ENCODE results near the gene SSH2. TPM values are rescaled to one million over a fixed set of nuclear protein-coding genes. Genes with fewer than 3 reads are reported as not detected.
A peak's percentile ranks its signal among the peaks of the same experiment; 100 is the strongest.

SSH2 gene
- polyA plus RNA-seq, 1 experiment = 24.1 TPM

GRCh38 chr17:29613352-29613837 is 316.6 kb downstream of the SSH2 start:
- POLR2A ChIA-PET = interaction anchor here (0.6 kb wide), 2 partner anchors 31 to 32 kb away, joined by 3 to 4 read pairs; no protein-coding TSS in a partner anchor
- peaks cover 9% of the 10 kb centered on the region; the same call in 1 of the 2 replicates for H3K9me3 ChIP-seq (ENCODE audit: control insufficient read depth, insufficient read depth, low read length)
- no peak overlapping the region; the same call in 1 of the 2 replicates for H3K4me3 ChIP-seq (ENCODE audit: low read depth, low read length)
- H3K27me3 ChIP-seq (ENCODE audit: control insufficient read depth, insufficient read depth, low read length) = no peaks in the 10 kb centered on the region
- CTCF ChIA-PET = interaction anchor here (0.6 to 1.6 kb wide), 9 partner anchors 9 to 166 kb away, joined by 3 to 7 read pairs (median 4); no protein-coding TSS in a partner anchor
- no peak for DNase-seq (ENCODE audit: low read depth, low spot score)
- peak; percentile 58 for TF ChIP-seq CTCF (IDR thresholded peaks at IDR 0.05; ENCODE audit: low read depth, low read length)
- no peak overlapping the region for H3K27ac ChIP-seq (ENCODE audit: low read depth, low read length)

- H3K27me3 ChIP-seq (ENCODE audit: control insufficient read depth, insufficient read depth, low read length) = no peaks in the 10 kb centered on the region
- no peak for DNase-seq (ENCODE audit: low read depth, low spot score)
- CTCF ChIA-PET = interaction anchor here (0.7 to 1.6 kb wide), 5 partner anchors 12 to 167 kb away, joined by 3 to 7 read pairs (median 4); no protein-coding TSS in a partner anchor
- H3K4me3 ChIP-seq (ENCODE audit: low read depth, low read length) = no peak overlapping the region
- POLR2A ChIA-PET = interaction anchor here (0.6 kb wide), 1 partner anchor 33 kb away, joined by 3 read pairs; no protein-coding TSS in a partner anchor
- H3K9me3 ChIP-seq (ENCODE audit: control insufficient read depth, insufficient read depth, low read length) = peaks cover 9% of the 10 kb centered on the region; the same call in 1 of the 2 replicates
- TF ChIP-seq CTCF (IDR thresholded peaks at IDR 0.05; ENCODE audit: low read depth, low read length) = no peak
- H3K27ac ChIP-seq (ENCODE audit: low read depth, low read length) = no peak overlapping the region
Observed at GRCh38 chr17:29612404-29613280, 317.4 kb downstream of the SSH2 start.

- ChIA-PET CTCF (no interaction called here), POLR2A (no interaction called here)
- Histone ChIP-seq H3K4me3 (ENCODE audit: low read depth, low read length) (no peak overlapping the region), H3K27me3 (ENCODE audit: control insufficient read depth, insufficient read depth, low read length) (no peaks in the 10 kb centered on the region), H3K27ac (ENCODE audit: low read depth, low read length) (no peak overlapping the region), H3K9me3 (ENCODE audit: control insufficient read depth, insufficient read depth, low read length) (peaks cover 9% of the 10 kb centered on the region; the same call in 1 of the 2 replicates)
- TF ChIP-seq CTCF (IDR thresholded peaks at IDR 0.05; ENCODE audit: low read depth, low read length) = no peak
- no peak for DNase-seq (ENCODE audit: low read depth, low spot score)
Observed at GRCh38 chr17:29612094-29612403, 318.0 kb downstream of the SSH2 start.

- H3K27me3 ChIP-seq (ENCODE audit: control insufficient read depth, insufficient read depth, low read length) = no peaks in the 10 kb centered on the region
- H3K9me3 ChIP-seq (ENCODE audit: control insufficient read depth, insufficient read depth, low read length) = peaks cover 9% of the 10 kb centered on the region; the same call in 1 of the 2 replicates
- no peak overlapping the region for H3K27ac ChIP-seq (ENCODE audit: low read depth, low read length)
- H3K4me3 ChIP-seq (ENCODE audit: low read depth, low read length) = no peak overlapping the region
- ChIA-PET CTCF (no interaction called here), POLR2A (no interaction called here)
- DNase-seq (ENCODE audit: low read depth, low spot score) = no peak
- TF ChIP-seq CTCF (IDR thresholded peaks at IDR 0.05; ENCODE audit: low read depth, low read length) = no peak
Observed at GRCh38 chr17:29611351-29612093, 318.5 kb downstream of the SSH2 start.

All from AG04450 (cell line).